H9 (cell line): ENCODE measurements around the gene UQCC2. TPM values are rescaled to one million over a fixed set of nuclear protein-coding genes. Genes with fewer than 3 reads are reported as not detected.

Experiments used
- DNase-seq: peaks from one replicate; pipeline ENCODE4 v3.0.0-alpha.2; 2017
- H2AFZ ChIP-seq: one replicate; pipeline ENCODE4 v1.6.1; 2013; ENCODE audit warnings: mild to moderate bottlenecking, low read length, control low read depth, moderate library complexity
- H2AK5ac ChIP-seq: 2 replicates; pipeline ENCODE4 v1.6.1; 2013; ENCODE audit warnings: low read length, control low read depth, mixed read lengths; ENCODE audit not compliant: insufficient read length
- H2BK120ac ChIP-seq: one replicate; pipeline ENCODE4 v1.6.1; 2013; ENCODE audit warnings: low read depth, mild to moderate bottlenecking, low read length, control low read depth, inconsistent platforms; ENCODE audit not compliant: poor library complexity, severe bottlenecking
- H2BK12ac ChIP-seq: 2 replicates; pipeline ENCODE4 v1.6.1; 2013; ENCODE audit warnings: low read length, control low read depth, mixed read lengths, low read depth; ENCODE audit not compliant: insufficient read length
- H2BK15ac ChIP-seq: 2 replicates; pipeline ENCODE4 v1.6.1; 2013; ENCODE audit warnings: low read depth, low read length, control low read depth
- H2BK20ac ChIP-seq: one replicate; pipeline ENCODE4 v1.6.1; 2013; ENCODE audit warnings: low read depth, mild to moderate bottlenecking, low read length, control low read depth, inconsistent platforms; ENCODE audit not compliant: poor library complexity, severe bottlenecking
- H2BK5ac ChIP-seq: 2 replicates; pipeline ENCODE4 v1.6.1; 2013; ENCODE audit warnings: low read length, control low read depth, mixed read lengths; ENCODE audit not compliant: insufficient read length
- H3K14ac ChIP-seq: 2 replicates; pipeline ENCODE4 v1.6.1; 2013; ENCODE audit warnings: low read length, control low read depth; ENCODE audit not compliant: insufficient read depth
- H3K18ac ChIP-seq: 2 replicates; pipeline ENCODE4 v1.6.1; 2013; ENCODE audit warnings: low read depth, mild to moderate bottlenecking, mixed read lengths, low read length, control low read depth; ENCODE audit not compliant: insufficient read length
- H3K23ac ChIP-seq: 2 replicates; pipeline ENCODE4 v1.6.1; 2013; ENCODE audit warnings: low read length, control low read depth, mixed read lengths, low read depth; ENCODE audit not compliant: insufficient read length
- H3K23me2 ChIP-seq: 2 replicates; pipeline ENCODE4 v1.6.1; 2013; ENCODE audit warnings: low read depth, mild to moderate bottlenecking, mixed read lengths, low read length, control low read depth; ENCODE audit not compliant: insufficient read length, poor library complexity, severe bottlenecking
- H3K27ac ChIP-seq: 2 replicates; pipeline ENCODE4 v1.5.1; 2013; ENCODE audit warnings: low read length, control low read depth, mixed read lengths, low read depth; ENCODE audit not compliant: insufficient read length
- H3K27me3 ChIP-seq: 2 replicates; pipeline ENCODE4 v1.6.1; 2013; ENCODE audit warnings: low read length, control low read depth, inconsistent platforms; ENCODE audit not compliant: insufficient read depth
- H3K4ac ChIP-seq: 2 replicates; pipeline ENCODE4 v1.6.1; 2013; ENCODE audit warnings: low read depth, mild to moderate bottlenecking, control low read depth, inconsistent platforms, low read length, moderate library complexity
- H3K4me1 ChIP-seq: 2 replicates; pipeline ENCODE4 v1.6.1; 2013; ENCODE audit warnings: low read length, control low read depth, inconsistent platforms; ENCODE audit not compliant: insufficient read depth
- H3K4me2 ChIP-seq: 2 replicates; pipeline ENCODE4 v1.6.1; 2013; ENCODE audit warnings: low read length, control low read depth, mixed read lengths; ENCODE audit not compliant: insufficient read length, insufficient read depth
- H3K56ac ChIP-seq: 2 replicates; pipeline ENCODE4 v1.6.1; 2013; ENCODE audit warnings: low read depth, mild to moderate bottlenecking, mixed read lengths, low read length, control low read depth; ENCODE audit not compliant: insufficient read length
- H3K79me1 ChIP-seq: 2 replicates; pipeline ENCODE4 v1.6.1; 2013; ENCODE audit warnings: low read depth, mild to moderate bottlenecking, moderate library complexity, low read length, control low read depth, inconsistent platforms; ENCODE audit not compliant: insufficient read depth, poor library complexity, severe bottlenecking
- H3K79me2 ChIP-seq: 2 replicates; pipeline ENCODE4 v1.6.1; 2013; ENCODE audit warnings: low read length, control low read depth, inconsistent platforms; ENCODE audit not compliant: insufficient read depth
- H3K9ac ChIP-seq: 2 replicates; pipeline ENCODE4 v1.6.1; 2013; ENCODE audit warnings: low read length, control low read depth, mixed read lengths; ENCODE audit not compliant: insufficient read length; ENCODE audit errors: extremely low read depth
- H3K9me3 ChIP-seq: one replicate; pipeline ENCODE4 v1.6.1; 2013; ENCODE audit warnings: low read depth, low read length, inconsistent platforms; ENCODE audit not compliant: control insufficient read depth
- H3T11ph ChIP-seq: one replicate; pipeline ENCODE4 v1.6.1; 2013; ENCODE audit warnings: mild to moderate bottlenecking, low read length, control low read depth, inconsistent platforms
- H4K20me1 ChIP-seq: one replicate; pipeline ENCODE4 v1.6.1; 2013; ENCODE audit not compliant: control insufficient read depth, insufficient read length, insufficient read depth
- H4K5ac ChIP-seq: 2 replicates; pipeline ENCODE4 v1.6.1; 2013; ENCODE audit warnings: low read depth, mild to moderate bottlenecking, mixed read lengths, low read length, control low read depth; ENCODE audit not compliant: insufficient read length
- H4K8ac ChIP-seq: replicated peaks from 2 replicates; pipeline ENCODE4 v1.6.1; 2013; ENCODE audit warnings: low read length, control low read depth, mixed read lengths, low read depth; ENCODE audit not compliant: insufficient read length
- H4K91ac ChIP-seq: 2 replicates; pipeline ENCODE4 v1.6.1; 2013; ENCODE audit warnings: low read depth, mild to moderate bottlenecking, moderate library complexity, mixed read lengths, low read length, control low read depth; ENCODE audit not compliant: insufficient read length
- H3K27ac Mint-ChIP-seq, 3 experiments: 2 replicates in 2 of 3; 3 replicates in 1 of 3; pipeline ENCODE4 v1.8.0; 2020 to 2021; ENCODE audit warnings: mixed read lengths in 3 of 3, mild to moderate bottlenecking in 1 of 3, moderate library complexity in 1 of 3
- H3K27me3 Mint-ChIP-seq: 2 replicates; pipeline ENCODE4 v1.8.0; 2021; ENCODE audit warnings: low read depth, mild to moderate bottlenecking, moderate library complexity, mixed read lengths
- H3K36me3 Mint-ChIP-seq, 3 experiments: 2 replicates in 2 of 3; 3 replicates in 1 of 3; pipeline ENCODE4 v1.8.0; 2020 to 2021; ENCODE audit warnings: low read depth in 3 of 3, mixed read lengths in 3 of 3; ENCODE audit not compliant: insufficient read depth in 1 of 3
- H3K4me1 Mint-ChIP-seq, 2 experiments: 2 replicates each; pipeline ENCODE4 v1.8.0; 2020; ENCODE audit warnings: mixed read lengths in 2 of 2
- H3K4me3 Mint-ChIP-seq, 2 experiments: 2 replicates in 1 of 2; 3 replicates in 1 of 2; pipeline ENCODE4 v1.8.0; 2020 to 2021; ENCODE audit warnings: mild to moderate bottlenecking in 2 of 2, mixed read lengths in 2 of 2, moderate library complexity in 1 of 2
- H3K9me3 Mint-ChIP-seq, 2 experiments: 2 replicates in 1 of 2; 3 replicates in 1 of 2; pipeline ENCODE4 v1.8.0; 2020; ENCODE audit warnings: mild to moderate bottlenecking in 2 of 2, mixed read lengths in 2 of 2, moderate library complexity in 1 of 2
- CTCF ChIP-seq: fragments of 200-600 bp; sonication (generic); conservative IDR thresholded peaks from 3 replicates; pipeline ENCODE4 v1.8.0; 2021; ENCODE audit warnings: antibody characterized with exemption, mild to moderate bottlenecking
- WGBS: extraction: QIAGEN DNeasy Blood & Tissue Kit; methylation state at CpG from one replicate; pipeline ENCODE4 v1.1.7; 2013; ENCODE audit warnings: missing lambda C conversion rate, low lambda C conversion rate, mixed read lengths; ENCODE audit not compliant: insufficient read length; ENCODE audit errors: extremely low coverage; 5-methylcytosine and 5-hydroxymethylcytosine counted together
- total RNA-seq: library from RNA; stranded (reverse); gene quantifications from 2 replicates; pipeline ENCODE4 v1.2.1, GENCODE V29; 2021

Gene UQCC2
- total RNA-seq, 1 experiment from 2014 or later: 140 TPM

GRCh38 chr6:33725891-33726673 lies 14.6 kb upstream of the UQCC2 start:
- no peak overlapping the region for H4K8ac ChIP-seq
- no peaks in the 10 kb centered on the region for H3K9me3 Mint-ChIP-seq
- H2BK12ac ChIP-seq: no peak overlapping the region
- no peak overlapping the region for H3K9ac ChIP-seq
- no peaks in the 10 kb centered on the region for H3K23me2 ChIP-seq
- no peak overlapping the region for H2BK5ac ChIP-seq
- no peak overlapping the region for H2BK120ac ChIP-seq
- H3K79me2 ChIP-seq: no peaks in the 10 kb centered on the region
- DNase-seq: no peak
- H2BK15ac ChIP-seq: no peak overlapping the region
- no peak for TF ChIP-seq CTCF
- peaks cover 21% of the 10 kb centered on the region for H3K27me3 Mint-ChIP-seq
- no peak overlapping the region for H2AK5ac ChIP-seq
- no peak overlapping the region for H3K18ac ChIP-seq
- no peak overlapping the region for H3T11ph ChIP-seq
- H2BK20ac ChIP-seq: no peak overlapping the region
- H3K4me1 Mint-ChIP-seq: peaks cover 51% of the 10 kb centered on the region in 2 experiments
- no peak overlapping the region for H3K27ac ChIP-seq
- WGBS: no CpG with 5 or more reads among the region's 7 CpGs
- H3K27ac Mint-ChIP-seq: no peak overlapping the region
- no peaks in the 10 kb centered on the region for H3K79me1 ChIP-seq
- no peaks in the 10 kb centered on the region for H3K36me3 Mint-ChIP-seq
- no peak overlapping the region for H3K4me2 ChIP-seq
- no peak overlapping the region for H2AFZ ChIP-seq
- H3K4me1 ChIP-seq: peaks cover 4% of the 10 kb centered on the region; the same call in 1 of the 2 replicates
- no peak overlapping the region for H4K91ac ChIP-seq
- H3K14ac ChIP-seq: no peak overlapping the region
- H3K4me3 Mint-ChIP-seq: no peak overlapping the region
- no peaks in the 10 kb centered on the region for H4K20me1 ChIP-seq
- no peaks in the 10 kb centered on the region for H3K9me3 ChIP-seq
- H3K4ac ChIP-seq: no peak overlapping the region
- no peak overlapping the region for H4K5ac ChIP-seq
- H3K23ac ChIP-seq: no peak overlapping the region
- no peak overlapping the region for H3K56ac ChIP-seq
- H3K27me3 ChIP-seq: no peaks in the 10 kb centered on the region
